Upper lobe of left lung (tissue), 6 donors: ENCODE data around the gene IQCH. TPM values are rescaled to one million over a fixed set of nuclear protein-coding genes. Genes with fewer than 3 reads are reported as not detected.

ENCODE experiments used
- ATAC-seq, 2 donors: fragments of 200-7000 bp; cut with Tn5 transposase; one replicate each; pipeline ENCODE4 v1.9.1; 2022; ENCODE audit warnings: mild to moderate bottlenecking in 2 of 2, moderate library complexity in 2 of 2; ENCODE audit not compliant: low FRiP score in 2 of 2
- DNase-seq, 2 donors: peaks; one replicate each; pipeline ENCODE4 v3.0.0-alpha.2; 2019 to 2020
- H3K27ac ChIP-seq, 4 donors: fragments of 200-600 bp; sonication (generic); one replicate each; pipeline ENCODE4 v1.5.1; 2016 to 2019
- H3K27me3 ChIP-seq, 4 donors: fragments of 200-600 bp; sonication (generic); one replicate each; pipeline ENCODE4 v1.5.1; 2017 to 2019
- H3K36me3 ChIP-seq, 4 donors: fragments of 200-600 bp; sonication (generic); one replicate each; pipeline ENCODE4 v1.5.1; 2016 to 2019
- H3K4me1 ChIP-seq, 4 donors: fragments of 200-600 bp; sonication (generic); one replicate each; pipeline ENCODE4 v1.5.1; 2018 to 2019
- H3K4me3 ChIP-seq, 4 donors: fragments of 200-600 bp; sonication (generic); one replicate each; pipeline ENCODE4 v1.5.1; 2017 to 2019; ENCODE audit warnings: mild to moderate bottlenecking in 2 of 4, moderate library complexity in 1 of 4
- H3K9me3 ChIP-seq, 4 donors: fragments of 200-600 bp; sonication (generic); one replicate each; pipeline ENCODE4 v1.5.1; 2018 to 2019
- EP300 ChIP-seq, 4 donors: sonication (generic); formaldehyde crosslinking; IDR thresholded peaks; one replicate each; pipeline ENCODE4 v1.5.1; 2017; ENCODE audit warnings: antibody characterized with exemption in 4 of 4, control low read depth in 2 of 4
- POLR2A ChIP-seq, 4 donors: fragments of 450-650 bp; IDR thresholded peaks; one replicate each; pipeline ENCODE4 v1.5.1; 2016 to 2017; ENCODE audit warnings: antibody characterized with exemption in 4 of 4, mild to moderate bottlenecking in 2 of 4
- POLR2AphosphoS5 ChIP-seq, 2 donors: sonication (generic); formaldehyde crosslinking; IDR thresholded peaks; one replicate each; pipeline ENCODE4 v1.5.1; 2017; ENCODE audit warnings: antibody characterized with exemption in 2 of 2
- WGBS, 2 donors: methylation state at CpG; one replicate each; pipeline ENCODE4 v1.1.5; 2017 to 2018; 5-methylcytosine and 5-hydroxymethylcytosine counted together
- total RNA-seq, 6 donors: library from RNA; depleted of rRNA in 4 of 6; stranded (reverse); fragments of >200 nt in 4 of 6; gene quantifications; one replicate each; pipeline versions ENCODE4 v1.1.0 to v1.2.1, GENCODE V29; 2016 to 2021
- TF ChIP-seq, protein P1 (sequence below), 6 experiments: fragments of 450-650 bp in 4 of 6; fragments of 200-600 bp in 2 of 6; sonication (generic) in 2 of 6; IDR thresholded peaks; one replicate each; pipeline ENCODE4 v1.5.1; 2016 to 2019; ENCODE audit warnings: antibody characterized with exemption in 6 of 6
- donor health status: DM: no; HTN: no; CAD: no; lungs with moderate emphysema.
- donor health status: DM: no; HTN: yes; CAD: no; lungs with severe emphysema.

Gene IQCH
- total RNA-seq, 6 donors from 2014 or later, result 1.0 to 18.0 (median 2.7) TPM

DNA sequence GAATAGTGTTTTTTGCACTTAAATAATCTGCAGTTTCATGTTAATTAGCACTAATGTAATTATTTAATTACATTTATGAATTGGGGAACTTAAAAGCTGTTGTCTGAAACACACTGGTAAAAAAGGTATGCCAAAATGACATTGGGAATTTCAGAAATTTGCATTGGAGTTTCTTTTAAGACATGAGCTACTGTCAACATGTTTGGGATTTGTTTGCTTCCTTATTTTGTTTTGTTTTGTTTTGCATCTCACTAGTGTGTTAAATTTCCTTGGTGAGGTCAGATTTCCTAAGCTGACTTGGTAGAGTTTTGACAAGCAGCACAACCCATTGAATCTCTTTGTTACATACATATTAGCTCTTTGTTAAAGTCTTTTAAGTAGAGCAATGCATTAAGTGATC lies 119.4 kb downstream of the IQCH start:
- H3K4me3 ChIP-seq, result no peak overlapping the region
- no peak for TF ChIP-seq EP300 (IDR thresholded peaks at IDR 0.05)
- TF ChIP-seq, protein P1, sequence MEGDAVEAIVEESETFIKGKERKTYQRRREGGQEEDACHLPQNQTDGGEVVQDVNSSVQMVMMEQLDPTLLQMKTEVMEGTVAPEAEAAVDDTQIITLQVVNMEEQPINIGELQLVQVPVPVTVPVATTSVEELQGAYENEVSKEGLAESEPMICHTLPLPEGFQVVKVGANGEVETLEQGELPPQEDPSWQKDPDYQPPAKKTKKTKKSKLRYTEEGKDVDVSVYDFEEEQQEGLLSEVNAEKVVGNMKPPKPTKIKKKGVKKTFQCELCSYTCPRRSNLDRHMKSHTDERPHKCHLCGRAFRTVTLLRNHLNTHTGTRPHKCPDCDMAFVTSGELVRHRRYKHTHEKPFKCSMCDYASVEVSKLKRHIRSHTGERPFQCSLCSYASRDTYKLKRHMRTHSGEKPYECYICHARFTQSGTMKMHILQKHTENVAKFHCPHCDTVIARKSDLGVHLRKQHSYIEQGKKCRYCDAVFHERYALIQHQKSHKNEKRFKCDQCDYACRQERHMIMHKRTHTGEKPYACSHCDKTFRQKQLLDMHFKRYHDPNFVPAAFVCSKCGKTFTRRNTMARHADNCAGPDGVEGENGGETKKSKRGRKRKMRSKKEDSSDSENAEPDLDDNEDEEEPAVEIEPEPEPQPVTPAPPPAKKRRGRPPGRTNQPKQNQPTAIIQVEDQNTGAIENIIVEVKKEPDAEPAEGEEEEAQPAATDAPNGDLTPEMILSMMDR (IDR thresholded peaks at IDR 0.05), result no peak
- no peak for TF ChIP-seq POLR2A (IDR thresholded peaks at IDR 0.05)
- TF ChIP-seq POLR2AphosphoS5 (IDR thresholded peaks at IDR 0.05), result no peak
- no peak for ATAC-seq
- no peaks in the 10 kb centered on the region for H3K9me3 ChIP-seq
- DNase-seq, result no peak
- H3K27ac ChIP-seq, result no peak overlapping the region
- H3K4me1 ChIP-seq, result no peaks in the 10 kb centered on the region
- H3K27me3 ChIP-seq, result no peaks in the 10 kb centered on the region
- H3K36me3 ChIP-seq, result no peaks in the 10 kb centered on the region

DNA sequence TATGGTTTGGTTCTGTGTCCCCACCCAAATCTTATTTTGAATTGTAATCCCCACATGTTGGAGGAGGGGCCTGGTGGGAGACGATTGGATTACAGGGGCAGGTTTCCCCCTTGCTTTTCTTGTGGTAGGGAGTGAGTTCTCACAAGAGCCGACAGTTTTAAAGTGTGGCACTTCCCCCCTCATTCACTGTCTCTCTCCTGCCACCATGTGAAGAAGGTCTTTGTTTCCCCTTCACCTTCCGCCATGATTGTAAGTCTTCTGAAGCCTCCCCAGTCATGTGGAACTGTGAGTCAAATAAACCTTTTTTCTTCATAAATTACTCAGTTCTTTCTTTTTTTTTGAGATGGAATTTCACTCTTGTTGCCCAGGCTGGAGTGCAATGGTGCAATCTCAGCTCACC lies 124.9 kb downstream of the IQCH start:
- TF ChIP-seq, protein P1 (IDR thresholded peaks at IDR 0.05), result no peak
- TF ChIP-seq EP300 (IDR thresholded peaks at IDR 0.05), result no peak
- no peak for TF ChIP-seq POLR2A (IDR thresholded peaks at IDR 0.05)
- TF ChIP-seq POLR2AphosphoS5 (IDR thresholded peaks at IDR 0.05), result no peak

DNA sequence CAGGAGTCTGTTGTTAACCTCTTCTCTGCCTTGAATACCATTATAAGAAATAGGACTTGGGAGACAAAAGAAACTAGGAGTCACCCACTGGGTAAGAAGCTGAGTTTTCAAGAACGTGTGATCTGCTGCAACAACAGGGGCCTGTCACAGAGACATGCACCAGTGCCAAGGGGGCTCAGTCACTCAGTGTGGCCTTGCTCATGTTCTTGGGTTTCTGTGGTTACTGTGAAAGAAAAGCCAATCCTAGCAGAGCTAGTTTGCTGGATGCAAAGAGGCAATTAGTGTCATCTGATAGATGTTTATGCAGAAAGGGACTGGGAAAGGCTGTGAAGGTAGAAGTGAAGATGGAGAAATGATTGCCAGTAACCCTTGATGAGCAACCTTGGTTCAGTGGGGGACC lies 126.3 kb downstream of the IQCH start:
- no peak for TF ChIP-seq POLR2AphosphoS5 (IDR thresholded peaks at IDR 0.05)
- TF ChIP-seq EP300 (IDR thresholded peaks at IDR 0.05), result no peak
- no peak for TF ChIP-seq POLR2A (IDR thresholded peaks at IDR 0.05)
- TF ChIP-seq, protein P1 (IDR thresholded peaks at IDR 0.05), result no peak
- Histone ChIP-seq H3K9me3 (no peaks in the 10 kb centered on the region), H3K36me3 (no peaks in the 10 kb centered on the region), H3K4me3 (no peak overlapping the region), H3K4me1 (no peaks in the 10 kb centered on the region), H3K27me3 (no peaks in the 10 kb centered on the region), H3K27ac (no peak overlapping the region)
- 80 to 81% methylated on average over 1 of the region's 1 CpG for WGBS, 2 donors
- ATAC-seq (no peak), DNase-seq (no peak)

More for the DNA sequence above, 124.9 kb downstream of the IQCH start:
- Histone ChIP-seq H3K4me3 (no peak overlapping the region), H3K27ac (no peak overlapping the region), H3K9me3 (no peaks in the 10 kb centered on the region), H3K27me3 (no peaks in the 10 kb centered on the region), H3K36me3 (no peaks in the 10 kb centered on the region), H3K4me1 (no peaks in the 10 kb centered on the region)
- DNase-seq (no peak), ATAC-seq (no peak)
- WGBS, 2 donors, result 81 to 91% methylated on average over 3 of the region's 3 CpGs

DNA sequence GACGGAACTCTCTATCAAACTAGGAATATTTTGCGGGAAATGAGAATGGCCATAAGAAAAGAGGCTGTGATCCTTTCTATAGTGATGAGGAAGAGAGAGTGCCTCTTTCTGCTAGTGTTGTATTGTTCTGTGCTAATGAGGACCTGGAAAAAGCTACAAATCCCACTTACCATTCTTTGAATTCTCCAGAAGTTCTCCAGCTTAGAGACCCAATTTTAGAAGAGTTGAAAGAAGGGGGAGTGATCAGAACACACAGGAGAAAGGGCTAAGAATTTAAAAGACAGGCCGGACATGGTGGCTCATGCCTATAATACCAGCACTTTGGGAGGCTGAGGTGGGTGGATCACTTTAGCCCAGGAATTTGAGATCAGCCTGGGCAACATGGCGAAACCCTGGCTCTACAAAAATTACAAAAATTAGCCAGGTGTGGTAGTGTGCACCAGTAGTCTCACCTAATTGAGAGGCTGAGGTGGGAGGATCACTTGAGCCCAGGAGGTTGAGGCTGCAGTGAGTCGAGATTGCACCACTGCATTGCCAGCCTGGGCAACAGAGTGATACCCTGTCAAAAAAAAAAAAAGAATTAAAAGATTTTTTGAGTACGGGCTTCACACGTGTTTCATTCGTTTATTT lies 126.9 kb downstream of the IQCH start:
- no peak for TF ChIP-seq POLR2A (IDR thresholded peaks at IDR 0.05)
- TF ChIP-seq, protein P1 (IDR thresholded peaks at IDR 0.05), result no peak
- TF ChIP-seq POLR2AphosphoS5 (IDR thresholded peaks at IDR 0.05), result no peak
- TF ChIP-seq EP300 (IDR thresholded peaks at IDR 0.05), result no peak
- no peaks in the 10 kb centered on the region for H3K4me1 ChIP-seq
- H3K4me3 ChIP-seq, result no peak overlapping the region
- H3K27ac ChIP-seq, result no peak overlapping the region
- no peaks in the 10 kb centered on the region for H3K36me3 ChIP-seq
- ATAC-seq (no peak), DNase-seq (no peak)
- H3K9me3 ChIP-seq, result no peaks in the 10 kb centered on the region
- 81 to 83% methylated on average over 8 of the region's 8 CpGs for WGBS, 2 donors
- no peaks in the 10 kb centered on the region for H3K27me3 ChIP-seq

DNA sequence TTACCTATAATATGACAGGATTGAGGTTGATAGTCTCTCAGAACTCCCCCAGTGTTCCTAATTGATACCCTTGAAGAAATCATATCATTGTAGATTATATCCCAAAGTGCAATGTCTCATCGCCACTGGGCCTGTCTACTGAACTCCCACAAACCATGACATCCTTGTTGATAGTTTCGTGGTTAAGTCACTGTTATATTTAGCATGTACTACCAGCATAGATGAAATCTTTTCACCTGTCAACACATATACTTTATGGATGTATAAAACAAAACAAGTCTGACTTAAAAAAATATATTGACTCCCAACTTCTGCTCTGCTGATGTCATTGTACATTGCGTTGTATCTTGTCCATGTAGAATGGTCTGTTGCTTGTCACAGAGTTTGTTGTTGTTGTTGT lies 128.1 kb downstream of the IQCH start:
- Histone ChIP-seq H3K4me3 (no peak overlapping the region), H3K36me3 (no peaks in the 10 kb centered on the region), H3K4me1 (no peaks in the 10 kb centered on the region), H3K27ac (no peak overlapping the region), H3K27me3 (no peaks in the 10 kb centered on the region), H3K9me3 (no peaks in the 10 kb centered on the region)
- DNase-seq (no peak), ATAC-seq (no peak)
- WGBS, 2 donors, result 92 to 98% methylated on average over 3 of the region's 3 CpGs
- TF ChIP-seq, protein P1 (IDR thresholded peaks at IDR 0.05), result no peak
- TF ChIP-seq EP300 (IDR thresholded peaks at IDR 0.05) (no peak), POLR2A (IDR thresholded peaks at IDR 0.05) (no peak), POLR2AphosphoS5 (IDR thresholded peaks at IDR 0.05) (no peak)
